HCT116 (cell line): Measurements from ENCODE around the gene AGMAT. TPM values are rescaled to one million over a fixed set of nuclear protein-coding genes. Genes with fewer than 3 reads are reported as not detected.

Experiments used
- ATAC-seq: fragments of 200-7000 bp; cut with Tn5 transposase; 2 replicates; pipeline ENCODE4 v1.9.1; 2020; ENCODE audit warnings: mild to moderate bottlenecking, moderate library complexity
- BruUV-seq: library from RNA; stranded (reverse); fragments of 400-500 nt; replicated peaks from 2 replicates; lab custom pipeline; 2021; lab: Mats Ljungman, UMichigan
- CTCF ChIA-PET: fragments of 300-600 bp; sonication (Branson Sonifier 250); formaldehyde crosslinking; loops from one replicate; lab custom pipeline; 2021; ENCODE audit warnings: antibody characterized with exemption; lab: Charles Lee
- POLR2A ChIA-PET: fragments of 300-600, 350-600 bp; sonication (Branson Sonifier 250); formaldehyde crosslinking; loops from one replicate; lab custom pipeline; 2021; ENCODE audit warnings: antibody characterized with exemption; lab: Charles Lee
- RAD21 ChIA-PET, 2 experiments: fragments of 300-600 bp; sonication (Branson Sonifier 250); formaldehyde crosslinking; loops; one replicate each; lab custom pipeline; 2023; ENCODE audit warnings: low total read pairs in 2 of 2; ENCODE audit not compliant: uncharacterized antibody in 2 of 2, unreplicated experiment in 2 of 2, low non-redundant PET in 1 of 2; lab: Charles Lee
- DNase-seq: peaks from one replicate; pipeline ENCODE4 v3.0.0-alpha.2; 2010; ENCODE audit warnings: low read depth, low spot score
- H2AFZ ChIP-seq: fragments of 200-600 bp; shearing (Covaris generic), sonication (generic); 2 replicates; pipeline ENCODE4 v1.6.1; 2017; ENCODE audit warnings: low read depth, mixed run types, mixed read lengths, antibody characterized with exemption, low read length; ENCODE audit not compliant: poor library complexity, severe bottlenecking
- H3K27ac ChIP-seq: 2 replicates; pipeline ENCODE4 v1.5.1; 2012; ENCODE audit warnings: low read depth, low read length
- H3K27me3 ChIP-seq: fragments of 200-600 bp; sonication (generic); 2 replicates; pipeline ENCODE4 v1.6.1; 2016; ENCODE audit warnings: mixed run types, low read length, mixed read lengths; ENCODE audit not compliant: insufficient read depth
- H3K36me3 ChIP-seq, 2 experiments: fragments of 200-500 bp in 1 of 2; fragments of 200-600 bp in 1 of 2; sonication (Bioruptor generic) in 1 of 2; sonication (generic) in 1 of 2; 2 replicates each; pipeline versions ENCODE4 v1.5.1 to v1.6.1; 2014 to 2016; ENCODE audit warnings: low read length in 2 of 2, inconsistent platforms in 1 of 2, mixed read lengths in 1 of 2, mixed run types in 1 of 2; ENCODE audit not compliant: insufficient read depth in 2 of 2, control insufficient read depth in 1 of 2
- H3K4me1 ChIP-seq, 2 experiments: fragments of 200-600 bp in 1 of 2; sonication (generic) in 1 of 2; 2 replicates each; pipeline versions ENCODE4 v1.5.1 to v1.6.1; 2012 to 2017; ENCODE audit warnings: low read length in 2 of 2, inconsistent platforms in 1 of 2, mild to moderate bottlenecking in 1 of 2, mixed read lengths in 1 of 2, mixed run types in 1 of 2, moderate library complexity in 1 of 2; ENCODE audit not compliant: insufficient read depth in 2 of 2, control insufficient read depth in 1 of 2
- H3K4me2 ChIP-seq: fragments of 200-600 bp; sonication (generic); 2 replicates; pipeline ENCODE4 v1.6.1; 2017; ENCODE audit warnings: mixed run types, low read length, mixed read lengths
- H3K4me3 ChIP-seq, 2 experiments: fragments of 200-600 bp in 1 of 2; sonication (generic) in 1 of 2; replicated peaks in 1 of 2; 2 replicates each; pipeline ENCODE4 v1.5.1; 2011 to 2016; ENCODE audit warnings: low read length in 2 of 2, control low read depth in 1 of 2, low read depth in 1 of 2, mild to moderate bottlenecking in 1 of 2, mixed read lengths in 1 of 2, mixed run types in 1 of 2
- H3K79me2 ChIP-seq: fragments of 200-600 bp; sonication (generic); 2 replicates; pipeline ENCODE4 v1.6.1; 2017; ENCODE audit warnings: mild to moderate bottlenecking, mixed run types, low read length, moderate library complexity, mixed read lengths; ENCODE audit not compliant: insufficient read depth
- H3K9ac ChIP-seq: fragments of 200-600 bp; sonication (generic); 2 replicates; pipeline ENCODE4 v1.6.1; 2016; ENCODE audit warnings: low read length, mixed read lengths
- H3K9me2 ChIP-seq: fragments of 200-600 bp; sonication (generic), shearing (Covaris generic); 2 replicates; pipeline ENCODE4 v1.6.1; 2017; ENCODE audit warnings: mixed run types, mild to moderate bottlenecking, moderate library complexity; ENCODE audit not compliant: insufficient read depth
- H3K9me3 ChIP-seq, 2 experiments: fragments of 200-500 bp in 1 of 2; fragments of 200-600 bp in 1 of 2; sonication (Bioruptor generic) in 1 of 2; sonication (generic) in 1 of 2; 2 replicates each; pipeline ENCODE4 v1.6.1; 2014 to 2017; ENCODE audit warnings: low read length in 2 of 2, mixed read lengths in 2 of 2, inconsistent platforms in 1 of 2, low read depth in 1 of 2, mild to moderate bottlenecking in 1 of 2, mixed run types in 1 of 2, moderate library complexity in 1 of 2; ENCODE audit not compliant: control insufficient read depth in 1 of 2, insufficient read depth in 1 of 2
- H4K20me1 ChIP-seq: fragments of 200-600 bp; sonication (generic), shearing (Covaris generic); 2 replicates; pipeline ENCODE4 v1.6.1; 2017; ENCODE audit warnings: mixed run types, mild to moderate bottlenecking, moderate library complexity; ENCODE audit not compliant: insufficient read depth
- CEBPB ChIP-seq: IDR thresholded peaks from 2 replicates; pipeline ENCODE4 v1.6.1; 2012; ENCODE audit warnings: low read depth
- CTCF ChIP-seq, 3 experiments: fragments of 200-600 bp in 1 of 3; sonication (generic) in 1 of 3; IDR thresholded peaks in 2 of 3; conservative IDR thresholded peaks in 1 of 3; 2 replicates each; pipeline ENCODE4 v1.5.1; 2012 to 2017; ENCODE audit warnings: low read depth in 2 of 3, low read length in 2 of 3, antibody characterized with exemption in 1 of 3, borderline replicate concordance in 1 of 3, control low read depth in 1 of 3, mild to moderate bottlenecking in 1 of 3, mixed read lengths in 1 of 3, mixed run types in 1 of 3, moderate library complexity in 1 of 3; ENCODE audit not compliant: insufficient read depth in 1 of 3
- EGR1 ChIP-seq: IDR thresholded peaks from 2 replicates; pipeline ENCODE4 v1.6.1; 2012; ENCODE audit warnings: low read depth
- EZH2phosphoT487 ChIP-seq: fragments of 200-600 bp; IDR thresholded peaks from 2 replicates; pipeline ENCODE4 v1.6.1; 2018; ENCODE audit warnings: antibody characterized with exemption, borderline replicate concordance
- MAX ChIP-seq: IDR thresholded peaks from 2 replicates; pipeline ENCODE4 v1.6.1; 2012
- POLR2A ChIP-seq: IDR thresholded peaks from 2 replicates; pipeline ENCODE4 v1.7.0; 2011; ENCODE audit warnings: borderline replicate concordance; ENCODE audit not compliant: insufficient read depth, insufficient read length; ENCODE audit errors: extremely low read depth
- SIN3A ChIP-seq: IDR thresholded peaks from 2 replicates; pipeline ENCODE4 v1.6.1; 2012; ENCODE audit warnings: low read depth
- SRF ChIP-seq: IDR thresholded peaks from 2 replicates; pipeline ENCODE4 v1.6.1; 2012; ENCODE audit warnings: low read depth
- TCF7L2 ChIP-seq: IDR thresholded peaks from 2 replicates; pipeline ENCODE4 v1.7.0; 2011; ENCODE audit warnings: borderline replicate concordance, inconsistent platforms; ENCODE audit not compliant: insufficient read depth, insufficient read length; ENCODE audit errors: extremely low read depth
- ZBTB33 ChIP-seq: IDR thresholded peaks from 2 replicates; pipeline ENCODE4 v1.6.1; 2011; ENCODE audit warnings: mild to moderate bottlenecking, low read length, moderate library complexity; ENCODE audit not compliant: insufficient replicate concordance; ENCODE audit errors: extremely low read depth
- ZNF274 ChIP-seq: fragments of 200-500 bp; sonication (Bioruptor generic); IDR thresholded peaks from 2 replicates; pipeline ENCODE4 v1.6.1; 2014; ENCODE audit warnings: mild to moderate bottlenecking, low read depth, low read length, inconsistent platforms
- intact Hi-C: fragments of 100-400 bp; cut with micrococcal nuclease; formaldehyde crosslinking; loops from 2 replicates; pipeline ENCODE4 v1.10.0; 2022
- total RNA-seq: library from RNA; stranded (reverse); gene quantifications from one replicate; pipeline ENCODE4 v1.2.1, GENCODE V29; 2021; ENCODE audit not compliant: unreplicated experiment

AGMAT gene
- total RNA-seq, 1 experiment from 2014 or later = not detected

- no peak for TF ChIP-seq CTCF (IDR thresholded peaks at IDR 0.05 in 2 of 3, conservative IDR thresholded peaks at IDR 0.05 in 1 of 3; ENCODE audit: borderline replicate concordance in 1 of 3, insufficient read depth in 1 of 3, low read depth in 2 of 3, low read length in 2 of 3)
- TF ChIP-seq SIN3A = no peak
- no peak for TF ChIP-seq TCF7L2
- TF ChIP-seq ZBTB33 = no peak
- no peak for TF ChIP-seq MAX
- TF ChIP-seq EZH2phosphoT487 = no peak
- TF ChIP-seq CEBPB = no peak
- TF ChIP-seq, all 23 proteins: peak for 0
These were observed 53.2 kb downstream of the AGMAT start (continued) for GRCh38 chr1:15531682-15532081.

- DNase-seq (no peak), ATAC-seq (no peak)
- Histone ChIP-seq H3K79me2 (peaks cover 26% of the 10 kb centered on the region), H2AFZ (no peak overlapping the region), H3K27ac (no peak overlapping the region), H3K9me2 (no peaks in the 10 kb centered on the region), H3K4me1 (peaks cover 0 to 12% of the 10 kb centered on the region in 2 experiments; a peak in 2 of 4 replicates), H3K9ac (no peak overlapping the region), H4K20me1 (no peaks in the 10 kb centered on the region), H3K4me3 (no peak overlapping the region), H3K36me3 (peaks cover 5 to 7% of the 10 kb centered on the region in 2 experiments; a peak in 1 of 4 replicates), H3K9me3 (no peaks in the 10 kb centered on the region), H3K4me2 (no peak overlapping the region), H3K27me3 (no peaks in the 10 kb centered on the region)
- ChIA-PET POLR2A (no interaction called here), RAD21 (no interaction called here), CTCF (no interaction called here)
- no TSS peak for BruUV-seq
- TF ChIP-seq SRF = no peak
- no peak for TF ChIP-seq POLR2A
- no peak for TF ChIP-seq MAX
- TF ChIP-seq EGR1 = no peak
- no peak for TF ChIP-seq ZNF274
- TF ChIP-seq TCF7L2 = no peak
- no peak for TF ChIP-seq SIN3A
- intact Hi-C loops = no loop called here
These were observed 53.8 kb downstream of the AGMAT start for GRCh38 chr1:15531003-15531402.
